HG03575 (cell line): ENCODE measurements around the gene DOHH.
"Not testable (repeated sequence)": the region's sequence is repeated elsewhere in the genome, so short reads cannot be mapped to it uniquely, and the experiment has no call there.

Source experiments
- ATAC-seq: cut with Tn5 transposase; IDR thresholded peaks from one replicate; pipeline ENCODE4 v1.9.1; 2021; ENCODE audit not compliant: unreplicated experiment, insufficient number of reproducible peaks, low FRiP score; ENCODE audit errors: extremely low read depth

DOHH gene

DNA sequence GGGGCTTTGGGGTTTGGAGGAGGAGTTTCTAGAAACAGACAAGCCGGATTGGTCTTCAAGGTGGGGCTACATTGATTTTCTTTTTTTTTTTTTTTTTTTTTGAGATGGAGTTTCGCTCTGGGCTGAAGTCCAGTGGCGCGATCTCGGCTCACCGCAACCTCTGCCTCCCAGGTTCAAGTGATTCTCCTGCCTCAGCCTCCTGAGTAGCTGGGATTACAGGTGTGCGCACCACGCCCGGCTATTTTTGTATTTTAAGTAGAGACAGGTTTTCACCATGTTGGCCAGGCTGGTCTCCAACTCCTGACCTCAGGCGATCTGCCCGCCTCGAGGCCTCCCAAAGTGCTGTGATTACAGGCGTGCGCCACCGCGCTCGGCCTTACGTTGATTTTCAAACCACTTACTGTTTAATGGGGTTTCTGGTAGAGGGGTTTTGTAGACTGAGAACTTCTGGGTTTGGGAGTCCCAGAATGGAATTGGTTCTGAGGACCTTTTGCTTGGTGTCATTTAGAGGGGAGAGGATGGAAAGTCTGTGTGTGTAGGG, 7.7 kb upstream of the DOHH start:
- not testable (repeated sequence) for ATAC-seq

DNA sequence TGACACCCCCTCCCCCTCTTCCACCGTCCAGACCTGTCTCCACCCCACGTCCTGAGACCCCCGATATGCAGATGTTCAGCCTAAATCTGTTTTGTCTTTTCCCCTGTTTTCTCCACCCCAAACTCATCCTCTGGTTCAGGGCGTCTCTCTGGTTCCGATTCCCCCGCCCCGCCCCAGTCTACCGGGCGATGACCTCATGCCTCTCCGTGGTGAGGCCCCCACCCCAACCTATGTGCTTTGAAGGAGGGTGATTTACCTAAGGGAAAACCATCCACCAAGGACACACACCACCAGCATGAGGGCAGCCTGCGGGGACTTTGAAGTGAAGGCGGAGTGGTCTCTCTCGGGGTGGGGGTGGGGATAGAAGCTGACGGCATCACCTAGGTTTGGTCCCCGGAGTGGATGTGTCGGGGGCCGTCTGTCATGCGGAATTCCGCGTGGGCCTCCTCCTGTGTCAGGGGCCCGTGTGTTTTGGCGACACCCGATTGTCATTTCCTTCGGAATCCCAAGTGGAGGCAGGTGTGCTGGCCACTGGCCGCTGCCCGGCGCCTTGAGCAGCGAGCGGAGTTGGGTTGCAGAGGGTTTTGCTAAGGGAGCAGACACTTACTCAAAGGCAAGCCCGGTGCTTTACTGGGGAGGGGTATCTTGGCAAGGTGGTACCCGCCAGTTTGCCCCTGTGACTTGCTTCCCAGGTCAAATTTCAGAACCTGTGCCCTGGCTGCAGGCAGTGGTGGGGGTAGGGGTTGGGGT, 7.1 kb upstream of the DOHH start:
- no peak for ATAC-seq

DNA sequence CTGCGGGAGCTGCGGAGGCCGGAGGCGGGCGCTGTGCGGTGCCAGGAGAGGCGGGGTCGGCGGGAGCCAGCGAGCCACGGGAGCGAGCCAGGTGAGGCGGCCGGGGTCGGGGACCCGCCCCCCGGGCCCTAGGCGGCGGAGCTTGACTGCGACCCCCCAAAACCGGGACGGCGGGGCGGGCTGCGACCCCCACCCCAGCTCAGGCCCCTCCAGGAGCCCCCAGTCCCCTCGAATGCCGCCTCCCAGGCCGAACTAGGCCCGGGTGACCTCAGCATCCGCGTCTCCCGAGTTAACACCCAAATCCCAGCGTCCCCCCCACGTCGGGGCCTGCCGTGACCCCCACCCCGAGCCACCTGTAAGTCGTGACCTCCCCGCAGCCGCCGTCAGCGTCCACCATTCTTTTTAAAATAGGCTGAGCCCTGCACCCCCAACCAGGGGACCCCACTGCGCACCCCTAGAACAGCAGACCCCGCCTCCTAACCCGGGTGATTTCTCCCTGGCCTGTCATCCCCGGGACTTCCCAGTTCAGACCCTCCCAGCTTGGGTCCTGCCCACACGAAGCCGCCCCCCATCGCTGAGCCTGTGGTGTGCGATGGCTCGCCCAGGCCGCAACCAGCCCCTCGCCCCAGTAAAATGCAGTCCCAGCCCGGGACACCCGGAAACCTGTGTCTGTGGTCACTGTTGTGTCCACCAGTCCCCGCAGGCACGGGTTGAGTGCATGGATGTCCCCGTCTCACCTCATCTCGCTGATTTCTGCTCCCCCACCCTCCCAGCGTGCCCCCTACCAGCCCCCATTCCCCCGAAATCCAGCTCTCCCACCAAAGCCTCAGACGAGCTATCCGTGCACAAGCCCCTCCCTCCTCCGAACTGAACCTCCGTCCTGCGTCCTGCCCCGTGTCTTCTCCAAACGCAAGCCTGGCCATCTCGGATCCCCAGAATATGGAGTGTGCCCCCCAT, 6.2 kb upstream of the DOHH start:
- ATAC-seq, result no peak

DNA sequence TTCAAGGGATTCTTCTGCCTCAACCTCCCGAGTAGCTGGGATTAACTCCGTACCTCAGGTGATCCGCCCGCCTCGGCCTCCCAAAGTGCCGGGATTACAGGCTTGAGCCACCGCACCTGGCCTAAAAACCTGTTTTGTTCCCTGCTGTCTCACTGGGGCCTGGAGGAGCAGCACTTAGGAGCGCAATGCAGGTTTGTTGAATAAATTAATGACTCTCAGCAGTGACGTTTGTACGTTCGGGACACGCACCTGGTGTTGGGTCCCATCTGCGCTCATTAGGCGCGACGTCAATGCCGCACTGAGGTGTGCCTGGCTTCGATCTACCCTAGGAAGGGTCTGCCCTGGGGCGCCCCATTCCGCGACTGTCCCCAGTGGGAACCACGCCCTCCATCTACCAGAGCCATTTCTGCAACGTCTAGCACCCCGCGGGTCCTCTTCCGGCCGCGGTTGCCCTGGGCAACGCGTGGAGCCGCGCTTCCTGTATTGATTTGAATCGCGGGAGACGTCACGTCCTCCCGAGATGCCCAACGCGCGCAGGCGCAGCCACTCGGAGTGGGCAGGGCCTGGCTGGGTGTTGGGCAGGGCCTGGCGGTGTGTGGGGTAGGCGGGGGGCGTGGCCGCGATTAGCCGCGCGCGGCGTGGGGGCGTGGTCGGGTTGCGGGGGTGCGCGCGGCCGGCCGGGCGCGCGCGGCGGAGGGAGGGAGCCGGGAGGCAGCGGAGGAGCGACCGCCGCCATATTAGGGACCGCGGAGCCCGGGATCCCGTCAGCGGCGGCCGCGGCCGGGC, 5.3 kb upstream of the DOHH start, which contains the start of gene FZR1:
FZR1 (plus strand) TSS at position 714 of the 786 bp plus-strand sequence. CDS start 16,679 bp downstream, outside the sequence.
- peak; percentile 52 for ATAC-seq

DNA sequence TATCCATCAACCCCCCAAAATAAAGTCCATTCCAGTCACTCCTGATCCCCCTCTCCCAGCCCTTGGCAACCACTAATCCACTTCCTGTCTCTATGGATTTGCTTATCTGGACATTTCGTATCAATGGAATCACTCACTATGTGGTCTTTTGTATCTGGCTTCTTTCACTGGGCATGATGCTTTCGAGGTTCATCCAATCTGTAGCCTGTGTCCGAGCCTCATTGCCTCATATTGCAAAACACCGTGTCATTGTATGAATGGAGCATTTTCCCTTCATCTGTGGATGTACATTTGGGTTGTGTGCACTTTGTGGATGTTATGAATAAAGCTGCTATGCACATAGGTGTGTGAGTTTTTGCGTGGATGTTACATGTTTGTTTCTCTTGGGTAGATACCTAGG, 4.3 kb upstream of the DOHH start:
- no peak for ATAC-seq

DNA sequence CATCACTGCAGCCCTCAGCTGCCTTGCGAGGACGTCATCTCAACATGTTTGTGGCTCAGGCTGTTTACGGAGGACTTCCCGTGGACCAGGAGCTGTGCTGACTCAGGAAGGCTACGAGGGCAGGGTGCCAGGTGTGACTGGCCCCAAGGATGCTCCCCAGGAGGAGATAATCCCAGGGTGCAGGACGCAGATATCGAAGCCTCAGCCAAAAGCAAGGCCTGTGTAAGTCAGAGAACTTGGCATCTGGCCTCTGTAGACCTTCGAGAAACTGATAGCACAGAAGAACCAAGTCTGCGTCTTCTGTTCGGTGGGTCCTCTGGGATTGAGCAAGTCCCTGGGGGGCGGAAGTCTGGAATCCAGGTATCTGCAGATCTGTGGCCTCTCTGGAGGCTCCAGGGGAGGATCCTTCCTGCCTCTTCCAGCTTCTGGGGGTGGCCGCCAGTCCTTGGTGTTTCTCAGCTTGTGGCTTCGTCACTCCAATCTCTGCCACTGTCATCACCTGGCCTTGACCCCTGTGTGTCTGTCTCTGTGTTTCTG, 2.6 kb upstream of the DOHH start:
- ATAC-seq, result no peak

DNA sequence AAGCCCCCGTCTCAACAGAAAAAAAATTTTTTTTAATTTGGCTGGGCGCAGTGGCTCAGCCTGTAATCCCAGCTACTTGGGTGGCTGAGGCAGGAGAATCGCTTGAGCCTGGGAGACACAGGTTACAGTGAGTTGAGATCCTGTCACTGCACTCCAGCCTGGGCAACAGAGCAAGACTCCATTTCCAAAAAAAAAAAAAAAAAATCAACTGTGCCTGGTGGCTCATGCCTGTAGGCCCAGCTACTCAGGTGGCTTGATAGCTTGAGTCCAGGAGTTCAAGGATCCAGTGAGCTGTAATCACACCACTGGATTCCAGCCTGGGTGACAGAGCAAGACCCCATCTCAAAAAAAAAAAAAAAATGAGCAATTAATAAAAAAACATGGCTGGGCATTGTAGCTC, 1.3 kb upstream of the DOHH start:
- no peak for ATAC-seq

DNA sequence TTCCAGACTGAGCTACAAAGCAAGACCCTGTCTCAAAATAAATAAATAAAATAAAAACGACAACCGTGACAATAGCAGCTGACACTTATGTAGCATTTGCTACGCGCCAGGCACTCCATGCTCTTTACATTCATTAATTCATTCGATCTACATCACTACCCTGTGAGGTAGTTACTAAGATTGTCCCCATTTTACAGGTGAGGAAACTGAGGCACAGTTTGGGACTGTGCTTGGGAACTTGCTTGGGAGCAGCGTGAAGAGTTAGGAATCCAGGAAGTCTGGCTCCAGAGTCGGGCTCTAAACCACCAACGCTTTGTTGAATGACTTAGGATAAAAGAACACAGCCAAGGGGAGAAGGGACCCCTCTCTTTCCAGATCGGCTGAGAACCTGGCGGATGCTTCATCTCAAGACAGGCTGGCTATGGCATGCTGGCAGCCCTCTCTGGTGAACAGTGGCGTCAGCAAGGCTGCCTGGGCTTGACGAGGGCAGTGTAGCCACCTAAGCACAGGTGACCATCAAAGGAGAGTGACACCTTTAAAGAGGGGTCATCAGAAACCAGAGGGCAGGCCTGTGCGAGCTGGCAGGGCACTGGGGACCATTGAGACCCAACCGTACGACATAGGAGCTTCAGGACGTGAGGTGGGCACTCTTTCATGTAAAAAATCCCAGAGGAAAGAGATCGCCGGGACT, 591 bp downstream of the DOHH start:
- no peak for ATAC-seq

DNA sequence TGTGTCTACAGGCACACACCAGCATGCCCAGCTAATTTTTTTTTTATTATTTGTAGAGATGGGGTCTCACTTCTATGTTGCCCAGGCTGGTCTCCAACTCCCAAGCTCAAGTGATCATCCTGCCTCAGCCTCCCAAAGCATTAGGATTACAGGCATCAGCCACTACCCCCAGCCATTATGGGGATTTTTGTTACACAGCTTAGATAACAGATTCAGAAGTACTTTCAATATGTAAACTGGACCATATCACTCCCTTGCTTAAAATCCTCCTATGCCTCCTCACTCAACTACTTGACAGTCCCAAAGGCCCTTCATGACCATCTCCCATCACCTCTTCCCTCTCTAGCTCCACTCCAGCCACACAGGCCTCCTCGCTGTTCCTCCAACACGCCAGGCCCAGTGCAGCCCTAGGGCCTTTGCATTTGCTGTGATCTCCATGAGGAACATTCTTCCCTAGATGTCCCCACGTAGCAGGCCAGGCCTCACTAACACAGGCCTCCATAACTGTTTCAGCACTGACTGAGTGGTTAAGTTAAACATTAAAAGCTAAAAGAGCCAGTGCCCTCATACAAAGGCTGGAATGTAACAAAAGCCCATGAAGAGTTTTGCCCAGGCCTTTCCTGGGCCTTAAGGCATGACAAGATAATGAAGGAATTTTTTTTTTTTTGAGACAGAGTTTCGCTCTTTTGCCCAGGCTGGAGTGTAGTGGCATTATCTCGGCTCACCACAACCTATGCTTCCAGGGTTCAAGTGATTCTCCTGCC, 2.5 kb downstream of the DOHH start:
- ATAC-seq, result no peak

DNA sequence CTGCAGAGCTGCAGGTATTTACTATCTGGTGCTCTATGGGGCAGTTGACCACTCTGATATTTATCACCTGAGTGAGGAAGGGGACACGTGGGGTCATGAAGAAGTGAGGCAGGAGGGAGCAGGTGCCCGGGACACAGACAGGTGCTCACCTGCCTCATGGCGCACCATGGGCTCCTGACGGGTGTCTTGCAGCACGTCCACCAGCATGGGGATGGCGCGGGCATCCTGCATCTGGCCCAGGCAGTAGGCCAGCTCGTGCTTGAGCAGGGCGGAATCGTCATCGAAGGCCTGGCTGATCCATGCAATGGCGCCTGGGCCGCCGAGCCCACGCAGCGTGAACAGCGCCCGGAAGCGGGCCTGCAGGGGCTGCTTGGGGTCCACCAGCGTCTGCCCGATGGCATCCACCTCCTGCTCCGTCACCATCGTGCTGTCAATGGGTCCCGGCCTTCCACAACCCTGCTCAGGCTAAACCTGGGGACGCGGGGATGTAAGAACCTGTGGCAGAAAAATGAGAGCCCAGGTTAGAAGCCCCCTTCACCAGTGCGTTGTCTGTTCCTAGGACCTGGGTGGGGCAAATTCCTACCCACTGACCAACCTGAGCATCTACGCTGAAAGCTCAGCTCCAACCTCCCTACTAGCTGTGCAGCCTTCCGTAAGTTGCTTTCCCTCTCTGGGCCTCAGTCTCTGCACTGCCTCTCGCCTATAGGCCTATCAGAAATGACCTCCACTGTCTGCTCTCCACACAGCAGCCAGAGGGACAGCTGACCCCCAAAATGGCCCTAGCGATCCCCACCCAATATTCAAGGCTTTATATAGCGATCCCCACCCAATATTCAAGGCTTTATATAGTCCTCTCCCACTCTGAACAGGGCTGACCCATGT, 3.8 kb downstream of the DOHH start:
- no peak for ATAC-seq

DNA sequence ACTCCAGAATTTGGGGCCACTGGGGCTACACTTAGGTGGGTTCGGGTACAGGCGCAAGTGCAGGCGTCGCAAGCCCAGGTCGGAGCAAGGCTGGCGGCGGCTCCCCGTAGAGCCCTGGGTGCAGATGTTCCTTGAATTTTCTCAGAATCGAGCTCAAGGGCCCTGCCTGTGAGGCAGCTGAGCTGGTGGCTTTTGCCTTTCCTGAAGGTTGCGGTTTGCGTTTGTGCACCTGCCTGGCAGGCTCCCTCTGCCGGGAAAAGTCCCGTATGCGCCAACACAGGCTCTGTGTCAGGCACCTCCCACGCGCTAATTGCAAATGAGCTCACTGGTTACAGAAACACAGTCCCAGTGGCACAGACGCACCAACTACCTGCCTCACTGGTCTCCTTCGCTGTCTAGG, 5.9 kb downstream of the DOHH start:
- no peak for ATAC-seq

DNA sequence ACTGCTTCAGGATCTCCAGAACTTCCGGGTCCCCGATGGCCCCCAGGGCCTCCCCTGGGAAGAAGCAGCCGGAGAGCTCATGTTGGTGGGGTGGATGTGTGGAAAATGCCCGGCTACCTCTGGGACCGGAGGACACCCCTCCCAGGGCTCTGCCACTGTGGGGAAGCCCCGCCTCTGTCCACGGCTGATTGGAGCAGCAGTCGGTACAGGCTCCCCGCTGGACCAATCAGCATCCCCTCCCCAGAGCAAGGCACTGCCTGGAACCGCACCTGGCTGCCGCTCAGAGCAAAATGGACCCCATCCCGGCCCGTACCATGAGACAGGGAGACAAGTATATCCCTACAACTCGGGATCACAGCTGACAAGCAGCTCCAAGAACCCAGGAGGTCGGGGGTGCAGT, 6.4 kb downstream of the DOHH start:
- no peak for ATAC-seq

DNA sequence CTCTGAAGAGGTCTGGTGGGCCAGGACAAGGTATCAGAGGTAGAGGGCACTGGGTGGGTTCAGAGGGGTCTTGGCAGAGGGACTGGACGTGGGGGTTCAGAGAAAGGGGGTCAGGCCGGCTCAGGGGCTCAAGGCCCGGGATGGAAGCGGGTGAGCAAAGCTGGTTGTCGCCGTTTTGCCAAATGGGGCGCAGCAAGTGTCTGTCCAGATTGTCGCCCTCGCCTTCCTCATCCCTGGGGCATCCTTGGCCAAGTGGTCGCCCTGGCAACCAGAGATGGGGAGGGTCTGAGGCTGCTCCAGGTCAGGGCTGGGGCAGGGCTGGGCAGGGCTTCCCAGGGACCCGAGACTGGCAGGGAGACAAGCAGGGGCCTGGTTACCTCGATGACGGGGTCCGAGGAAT, 6.8 kb downstream of the DOHH start:
- ATAC-seq, result no peak

DNA sequence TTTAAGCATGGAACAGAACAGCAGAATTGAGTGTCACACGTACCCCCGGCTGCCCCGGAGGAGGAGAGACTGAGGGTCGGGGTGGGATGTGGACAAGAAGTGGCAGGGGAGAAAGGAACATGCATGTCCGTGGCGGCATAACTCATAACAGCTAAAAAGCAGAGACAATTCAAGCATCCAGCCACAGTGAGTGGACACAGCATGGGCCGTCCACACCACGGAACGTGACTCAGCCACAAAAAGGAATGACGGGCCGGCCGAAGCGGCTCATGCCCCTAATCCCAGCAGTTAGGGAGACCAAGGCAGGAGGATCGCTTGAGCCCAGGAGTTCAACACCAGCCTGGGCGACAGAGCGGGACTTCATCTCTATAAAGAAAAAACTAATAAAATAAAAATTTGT, 7.6 kb downstream of the DOHH start:
- ATAC-seq, result no peak

DNA sequence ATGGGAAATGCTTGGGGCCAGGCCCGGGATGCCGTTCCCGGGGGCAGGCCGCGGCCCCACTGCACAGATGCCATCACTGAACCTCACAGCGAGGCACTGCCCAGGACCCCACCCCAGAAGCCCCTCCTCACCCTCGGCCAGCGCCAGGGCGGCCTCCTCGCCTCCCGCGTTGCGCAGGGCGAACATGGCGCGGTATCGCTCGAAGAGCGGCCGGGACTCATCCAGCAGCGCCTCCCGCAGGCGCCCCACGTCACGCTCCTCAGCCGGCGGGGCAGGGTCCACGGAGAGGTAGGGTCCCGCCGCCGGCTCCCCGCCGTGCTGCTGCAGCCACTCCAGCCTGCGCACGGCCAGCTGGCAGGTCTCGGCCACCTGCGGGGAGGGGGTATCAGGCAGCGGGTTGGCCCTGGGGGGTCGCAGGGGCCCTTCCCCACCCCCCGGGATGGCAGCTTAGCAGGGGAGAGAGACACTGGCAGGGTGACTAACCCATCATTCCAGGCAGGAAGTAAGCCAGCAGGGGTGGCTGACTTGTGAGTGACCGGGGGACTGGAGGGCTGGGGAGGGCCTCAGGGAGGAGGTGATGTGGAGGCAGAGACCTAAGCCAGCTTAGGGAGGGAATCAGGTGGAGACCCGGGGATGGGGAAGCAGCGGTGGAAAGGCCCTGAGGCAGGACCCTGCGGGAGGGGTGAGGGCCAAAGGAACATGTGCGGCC, 8.2 kb downstream of the DOHH start:
- no peak for ATAC-seq

DNA sequence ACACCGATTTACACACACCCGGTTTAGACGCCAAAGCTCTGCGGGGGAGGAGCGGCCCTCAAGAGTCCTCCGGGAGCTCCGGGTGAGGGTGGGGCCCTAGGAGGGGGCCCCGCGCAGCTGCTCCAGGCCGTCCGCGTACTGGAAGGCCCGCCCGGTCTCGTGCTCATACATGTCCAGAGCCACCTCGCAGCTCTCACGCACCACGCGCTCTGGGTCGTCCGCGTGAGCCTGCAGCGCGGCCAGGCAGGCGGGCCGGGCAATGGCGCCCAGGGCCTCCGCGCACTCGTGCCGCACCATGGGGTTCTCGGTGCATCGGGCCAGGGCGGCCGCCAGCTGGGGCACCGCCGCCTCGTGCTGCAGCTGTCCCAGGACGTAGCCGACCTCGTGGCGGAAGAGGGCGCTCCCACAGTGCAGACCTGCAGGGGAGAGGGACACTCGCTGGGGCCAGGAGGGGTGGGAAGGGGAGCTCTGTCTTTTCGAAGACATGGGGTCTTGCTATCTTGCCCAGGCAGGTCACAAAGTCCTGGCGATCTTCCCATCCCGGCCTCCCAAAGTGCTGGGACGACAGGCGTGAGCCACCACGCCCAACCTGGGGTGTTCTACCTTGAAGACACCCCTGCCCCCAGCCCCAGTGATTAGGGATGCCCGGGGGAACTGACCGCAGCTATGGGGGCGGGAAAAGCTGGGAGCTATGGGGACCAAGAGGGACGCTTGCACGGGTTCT, 8.9 kb downstream of the DOHH start:
- no peak for ATAC-seq
